Raji (cell line): ENCODE data around the gene RPA3.

Experiments
- POLR2A ChIP-seq: IDR thresholded peaks from 2 replicates; pipeline ENCODE4 v1.6.1; 2011; ENCODE audit warnings: low read depth, low read length, control low read depth; ENCODE audit not compliant: insufficient read depth

RPA3 gene

DNA sequence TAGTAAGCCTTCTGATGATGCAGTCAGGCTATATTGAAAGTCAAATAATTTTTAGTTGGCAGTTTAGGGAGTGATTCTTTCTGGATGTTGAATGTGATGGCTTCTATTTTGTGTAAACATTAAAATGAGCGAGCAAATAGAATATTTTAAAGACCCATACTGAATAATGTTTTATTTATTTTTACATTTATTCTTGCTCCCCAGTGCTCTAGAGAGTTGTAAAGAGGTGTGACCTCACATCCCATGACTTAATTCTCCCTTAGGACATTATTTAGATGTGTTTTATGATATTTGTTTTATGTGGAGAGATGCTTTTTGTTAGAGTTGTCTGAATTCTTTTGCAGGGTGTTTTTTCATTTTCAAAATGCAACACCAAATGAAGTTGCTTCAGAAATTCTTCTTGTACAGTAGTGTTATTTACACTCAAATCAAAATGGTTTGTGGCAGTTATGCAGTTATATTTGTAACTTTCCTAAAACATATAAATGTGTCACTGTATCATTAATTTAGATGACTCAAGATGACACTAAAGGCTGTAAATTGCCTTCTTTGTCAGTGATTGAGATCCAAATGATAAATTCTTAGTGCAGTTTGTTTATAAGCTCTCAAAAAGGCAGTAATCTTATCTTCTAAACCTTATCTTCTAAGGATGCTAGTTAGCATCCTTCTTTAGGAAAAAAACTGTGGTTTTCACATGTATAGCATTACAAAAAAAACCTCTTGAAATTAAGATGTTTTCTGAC, 65.4 kb downstream of the RPA3 start:
- TF ChIP-seq POLR2A = no peak

DNA sequence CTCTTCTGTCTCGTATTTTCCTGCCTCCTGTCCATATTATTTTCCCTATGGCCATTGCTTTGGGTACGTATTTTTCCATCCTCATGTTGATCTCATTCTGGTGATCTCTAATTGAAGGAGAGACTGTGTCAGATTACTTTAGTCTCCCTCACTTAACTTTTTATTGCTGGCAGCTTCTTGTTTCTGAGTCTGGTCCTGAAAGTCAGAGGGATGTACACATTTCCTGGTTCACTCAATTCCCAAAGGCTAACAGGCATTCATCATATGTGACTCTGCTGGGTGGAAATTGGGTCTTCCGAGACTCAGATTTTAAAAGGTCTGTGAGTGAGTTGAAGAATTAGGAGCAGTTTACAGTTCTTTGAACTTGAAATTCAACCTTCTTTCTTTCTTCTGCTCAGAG, 66.9 kb downstream of the RPA3 start:
- TF ChIP-seq POLR2A = no peak

DNA sequence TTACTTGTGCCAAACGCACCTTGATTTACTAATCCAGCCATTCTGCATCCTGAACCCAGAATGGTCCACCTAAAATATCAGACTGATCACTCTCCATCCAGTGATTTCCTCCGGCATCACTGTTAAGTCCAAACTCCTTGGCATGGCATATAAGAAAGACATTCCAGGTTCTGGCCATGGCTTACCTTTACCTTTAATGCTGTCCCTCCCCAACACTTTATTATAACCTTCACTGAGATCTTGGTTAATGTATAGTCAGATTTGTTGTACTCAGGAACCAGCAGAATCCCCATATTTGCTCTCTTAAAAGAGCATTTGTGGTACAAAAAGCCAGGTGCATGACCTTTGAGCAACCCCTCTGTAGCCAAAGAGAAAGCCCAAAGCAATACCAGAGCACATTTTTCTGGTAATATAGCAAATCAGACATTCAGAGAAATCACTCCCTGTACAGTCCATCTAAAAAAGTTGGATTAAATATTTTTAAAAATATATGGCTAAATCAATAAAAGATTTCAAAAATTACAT, 67.7 kb downstream of the RPA3 start:
- no peak for TF ChIP-seq POLR2A

DNA sequence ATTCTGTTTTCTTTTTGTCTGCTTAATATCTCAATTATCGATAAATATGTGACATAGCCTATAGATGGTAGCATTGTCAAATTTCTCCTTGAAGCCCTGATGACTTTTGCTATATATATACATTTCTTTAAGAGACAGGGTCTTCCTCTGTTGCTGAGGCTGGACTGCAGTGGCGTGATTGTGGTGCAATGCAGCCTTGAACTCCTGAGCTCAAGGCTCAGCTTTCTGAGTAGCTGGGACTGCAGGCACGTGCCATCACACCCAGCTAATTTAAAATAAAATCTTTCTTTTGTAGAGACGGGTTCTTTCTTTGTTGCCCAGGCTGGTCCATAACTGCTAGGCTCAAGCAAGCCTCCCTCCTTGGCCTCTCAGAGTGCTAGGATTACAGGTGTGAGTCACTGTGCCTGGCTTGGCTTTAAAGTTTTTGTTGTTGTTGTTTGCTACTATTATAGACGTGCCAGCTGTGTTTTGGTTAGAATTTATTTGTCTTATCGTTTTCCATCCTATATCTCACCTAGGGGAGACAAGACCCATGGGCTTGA, 70.8 kb downstream of the RPA3 start:
- TF ChIP-seq POLR2A = no peak

DNA sequence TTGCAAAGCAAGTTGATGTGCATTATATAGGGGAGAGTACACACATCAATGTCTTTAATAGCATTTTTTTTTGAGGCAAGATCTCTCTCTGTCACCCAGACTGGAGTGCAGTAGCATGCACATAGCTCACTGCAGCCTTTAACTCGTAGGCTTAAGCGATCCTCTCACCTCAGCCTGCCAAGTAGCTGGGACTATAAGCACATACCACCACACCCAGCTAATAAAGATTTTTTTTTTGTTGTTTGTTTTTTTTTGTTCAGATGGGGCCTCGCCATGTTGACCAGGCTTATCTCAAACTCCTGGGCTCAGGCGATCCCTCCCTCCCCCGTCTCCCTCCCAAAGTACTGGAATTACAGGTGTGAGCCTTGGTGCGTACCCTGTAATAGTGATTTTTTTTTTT, 76.3 kb downstream of the RPA3 start:
- TF ChIP-seq POLR2A = no peak

DNA sequence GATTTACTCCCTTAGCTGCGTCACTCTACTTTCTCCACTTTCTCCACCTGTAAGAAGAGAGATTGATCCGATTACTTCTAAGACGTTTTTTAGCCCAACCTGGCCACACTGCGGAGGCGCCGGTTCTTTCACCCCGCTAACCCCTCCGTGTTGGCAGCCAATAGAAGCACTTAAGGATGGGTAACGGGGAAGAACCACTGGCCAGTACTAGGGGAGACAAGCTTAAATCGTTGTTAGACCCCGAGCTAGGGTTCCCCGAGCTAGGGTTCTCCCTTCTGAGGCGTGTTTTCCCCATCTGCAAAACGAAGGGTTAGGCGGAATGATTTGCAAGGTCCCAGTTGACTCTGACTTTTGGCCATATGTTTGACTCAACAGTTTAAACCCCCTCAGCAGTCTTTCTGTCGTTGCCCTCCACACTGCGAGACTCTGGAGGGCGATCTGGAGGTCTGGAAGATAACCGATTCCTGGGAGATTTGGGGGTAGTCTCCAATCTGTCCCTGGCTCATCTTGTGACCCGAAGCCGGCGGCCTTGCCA, 77.2 kb downstream of the RPA3 start:
- no peak for TF ChIP-seq POLR2A

DNA sequence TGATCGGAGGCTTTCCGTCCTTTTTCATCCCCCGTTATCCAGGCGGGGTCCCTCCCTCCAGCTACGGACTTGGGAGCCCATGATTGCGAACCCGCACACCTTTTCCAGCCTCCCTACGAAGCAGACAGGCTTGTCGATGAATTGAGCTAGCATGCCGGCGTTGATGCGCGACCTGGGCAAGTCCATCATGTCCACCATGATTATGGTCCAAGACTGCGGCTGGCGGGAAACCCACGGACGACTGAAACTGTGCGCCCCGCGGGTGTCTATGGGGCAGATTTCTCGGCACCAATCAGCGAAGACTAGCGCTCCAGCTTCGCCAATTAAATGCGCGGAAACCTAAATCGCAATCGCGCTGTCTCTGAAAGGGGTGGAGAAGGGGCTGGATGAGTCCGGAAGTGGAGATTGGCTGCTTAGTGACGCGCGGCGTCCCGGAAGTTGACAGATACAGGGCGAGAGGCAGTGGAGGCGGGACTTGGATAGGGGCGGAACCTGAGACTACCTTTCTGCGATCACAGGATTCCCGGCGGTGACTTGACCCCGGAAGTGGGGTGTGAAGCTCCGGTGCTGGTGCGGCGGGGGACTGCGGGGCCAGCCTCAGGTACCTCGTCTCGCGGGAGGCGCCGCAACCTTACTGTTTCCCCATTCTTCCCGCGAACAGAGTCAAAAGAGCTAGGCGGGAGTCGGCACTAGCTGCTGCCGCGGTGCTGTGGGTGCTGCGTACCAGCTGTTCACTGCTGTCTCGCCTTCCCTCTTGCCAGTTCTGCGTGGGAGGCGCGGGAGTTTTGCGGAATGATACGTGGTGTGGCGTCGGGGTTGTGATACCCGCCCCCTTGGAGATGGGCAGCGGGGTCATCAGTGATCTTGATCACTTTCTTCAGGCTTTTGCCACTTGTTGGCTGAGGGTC, 77.9 kb downstream of the RPA3 start, which contains the start of gene UMAD1:
TSS of gene UMAD1 (plus strand) at position 532 of the 908 bp plus-strand sequence. CDS start 32,620 bp downstream, outside the sequence.
- TF ChIP-seq POLR2A = peak; percentile 84

DNA sequence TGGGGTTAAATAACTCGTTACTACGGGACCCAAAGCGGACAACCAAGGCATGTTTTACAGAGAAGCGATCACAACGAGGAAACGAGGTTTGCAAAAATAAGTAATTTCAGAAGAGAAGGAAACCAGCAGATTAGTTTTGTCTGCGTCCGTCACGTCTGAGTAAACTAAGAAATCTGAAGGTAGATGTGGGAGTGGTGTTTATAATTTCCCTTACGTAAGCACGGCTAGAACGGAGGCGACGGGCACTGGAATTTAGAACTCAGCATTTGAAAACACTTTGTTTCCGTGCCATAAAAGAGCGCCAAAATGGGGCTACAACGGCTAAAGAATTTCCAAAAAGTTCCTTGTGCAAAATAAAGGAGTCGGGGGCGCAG, 78.6 kb downstream of the RPA3 start:
- TF ChIP-seq POLR2A = no peak

DNA sequence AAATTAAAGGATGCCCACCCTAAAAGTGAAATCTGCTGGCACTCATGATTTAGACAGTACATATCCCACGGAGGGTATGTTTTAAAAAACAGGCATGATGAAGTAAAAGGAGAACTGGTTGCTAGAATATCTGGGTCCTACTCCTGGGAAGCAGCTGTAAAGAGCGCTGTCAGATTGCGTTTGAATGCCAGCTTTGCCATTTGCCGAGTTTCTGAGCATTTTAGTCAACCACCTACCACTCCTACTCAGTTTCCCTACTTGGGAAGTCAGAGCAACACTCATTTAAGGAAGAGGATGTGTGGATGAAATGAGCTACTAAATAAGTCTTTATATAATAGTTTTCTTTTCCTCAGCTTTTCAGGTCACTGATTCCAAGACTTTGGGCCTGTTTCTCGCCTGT, 79.0 kb downstream of the RPA3 start:
- TF ChIP-seq POLR2A = no peak

DNA sequence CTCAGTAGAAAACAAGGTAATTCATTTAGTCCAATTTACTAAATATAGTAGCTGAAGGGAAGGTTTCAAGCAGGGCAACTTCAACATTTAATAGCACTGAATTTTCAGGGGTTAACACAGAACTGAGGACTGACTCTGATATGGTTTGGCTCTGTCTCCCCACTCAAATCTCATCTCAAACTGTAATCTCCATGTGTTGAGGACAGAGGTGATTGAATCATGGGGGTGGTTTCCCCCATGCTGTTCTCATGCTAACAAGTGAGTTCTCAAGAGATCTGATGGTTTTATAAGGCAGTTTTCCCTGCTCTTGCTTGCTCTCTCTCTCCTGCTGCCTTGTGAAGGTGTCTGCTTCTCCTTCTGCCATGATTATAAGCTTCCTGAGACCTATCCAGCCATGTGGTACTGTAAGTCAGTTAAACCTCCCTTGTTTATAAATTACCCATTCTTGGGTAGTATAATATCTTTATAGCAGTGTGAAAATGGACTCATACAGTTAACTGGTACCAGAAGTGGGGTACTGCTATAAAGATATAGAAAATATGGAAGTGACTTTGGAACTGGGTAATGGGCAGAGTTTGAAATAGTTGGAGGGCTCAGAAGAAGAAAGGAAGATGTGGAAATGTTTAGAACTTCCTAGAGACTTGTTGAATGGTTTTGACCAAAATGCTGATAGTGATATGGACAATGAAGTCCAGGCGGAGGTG, 87.6 kb downstream of the RPA3 start:
- TF ChIP-seq POLR2A = no peak

DNA sequence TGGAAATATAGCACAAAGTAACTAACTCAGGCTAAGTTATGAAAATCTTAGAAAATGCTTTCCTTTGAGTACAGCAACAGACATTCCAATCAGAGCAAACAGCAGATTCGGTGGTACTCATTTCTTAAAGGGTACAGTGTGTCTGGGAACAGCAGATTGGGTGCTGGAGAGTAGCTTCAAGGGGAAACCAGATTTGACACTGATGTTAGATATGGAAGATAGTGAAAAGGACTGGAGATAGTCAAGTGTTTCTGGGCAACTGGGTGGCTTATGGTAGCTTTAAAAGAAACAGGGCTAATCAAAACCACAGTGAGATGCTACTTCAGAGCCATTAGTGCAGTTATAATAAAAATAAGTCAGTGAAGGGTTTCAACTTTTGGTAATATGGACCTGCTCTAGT, 89.9 kb downstream of the RPA3 start:
- TF ChIP-seq POLR2A = no peak

DNA sequence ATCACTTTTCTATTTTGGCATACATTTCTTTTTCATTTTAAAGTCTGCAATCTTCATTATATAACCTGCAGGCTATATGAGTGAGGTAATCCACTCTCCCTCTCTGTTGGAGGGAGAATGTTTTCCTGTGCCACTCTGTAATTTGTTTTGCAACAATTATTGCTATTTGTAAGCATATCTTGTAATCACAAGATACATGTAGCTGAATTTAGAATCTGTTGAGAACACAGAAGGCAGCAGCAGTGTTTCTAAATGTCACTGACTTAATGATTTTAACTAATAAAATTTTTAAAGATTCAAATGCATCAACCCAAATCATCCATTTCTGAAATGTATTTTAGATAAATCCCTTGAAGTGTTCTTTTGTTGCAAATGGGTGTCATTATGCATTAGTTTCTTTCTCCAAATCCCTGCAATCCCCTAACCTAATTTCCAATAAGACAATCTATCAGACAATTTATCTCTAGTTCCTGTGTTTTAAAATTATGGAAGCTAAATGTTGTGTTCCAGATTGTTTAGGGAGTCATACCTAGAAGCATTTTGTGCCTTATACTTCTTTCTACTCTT, 97.7 kb downstream of the RPA3 start:
- TF ChIP-seq POLR2A = no peak

DNA sequence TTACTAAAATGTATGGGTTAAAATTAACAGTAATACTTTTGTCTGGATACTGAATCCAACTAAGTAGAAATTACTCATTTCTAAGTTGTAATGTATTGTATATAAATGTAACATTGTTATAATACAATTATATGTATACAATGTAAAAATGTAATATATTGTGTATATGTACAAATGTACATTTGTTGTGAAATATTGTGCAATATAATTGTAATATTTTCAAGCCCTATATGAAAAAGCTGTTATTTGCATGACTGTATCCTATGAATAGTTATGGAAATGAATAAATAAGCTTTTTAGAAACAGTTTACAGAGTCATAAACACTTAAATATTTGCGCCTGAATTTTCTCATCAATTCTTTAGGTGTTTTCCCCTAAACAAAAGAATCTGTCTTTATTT, 98.2 kb downstream of the RPA3 start:
- TF ChIP-seq POLR2A = no peak

DNA sequence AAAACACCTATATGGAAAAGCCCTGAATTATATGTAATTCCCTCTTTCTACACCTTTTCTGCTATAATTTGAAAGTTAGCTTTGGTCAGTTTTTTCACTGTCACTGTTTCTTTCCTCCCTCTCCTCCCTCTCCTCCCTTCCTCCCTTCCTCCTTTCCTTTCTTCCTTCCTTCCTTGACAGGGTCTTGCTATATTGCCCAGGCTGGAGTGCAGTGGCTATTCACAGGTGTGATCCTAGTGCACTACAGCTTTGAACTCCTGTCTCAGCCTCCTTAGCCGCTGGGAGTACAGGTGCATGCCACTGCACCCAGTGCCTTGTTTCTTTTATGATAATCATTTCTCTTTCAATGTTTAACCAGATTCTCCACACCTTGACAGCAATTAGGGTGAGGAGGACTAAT, 100.0 kb downstream of the RPA3 start:
- TF ChIP-seq POLR2A = no peak

DNA sequence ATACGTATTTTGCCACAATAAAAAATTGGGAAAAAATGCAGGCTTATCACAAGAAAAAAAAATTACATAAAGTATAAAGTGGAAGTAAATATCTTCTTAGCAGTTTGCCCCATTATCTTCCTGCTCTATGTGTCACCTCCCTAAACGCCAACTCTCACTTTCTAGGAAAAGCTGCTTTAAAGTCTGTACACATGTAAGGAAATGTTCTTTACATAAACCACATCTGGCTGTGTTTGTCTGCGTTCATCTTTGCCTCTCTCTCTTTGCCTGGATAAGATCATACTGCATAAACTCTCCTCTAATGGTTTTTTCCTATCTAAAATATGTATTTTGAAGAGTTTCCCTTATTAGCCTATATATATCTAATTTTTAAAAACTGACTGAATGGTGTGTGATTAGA, 100.9 kb downstream of the RPA3 start:
- TF ChIP-seq POLR2A = no peak
